ENCODE measurements around the gene GAB4.

The GAB4 gene

GRCh38 chr22:16972311-16972710 is 35.7 kb downstream of the GAB4 start:
- Histone ChIP-seq H3K4me1 (ENCODE audit: control insufficient read depth in 1 of 2, insufficient read depth in 1 of 2, low read depth in 1 of 2, low read length in 1 of 2) (no peaks in the 10 kb centered on the region), H3K27me3 (no peaks in the 10 kb centered on the region), H3K36me3 (no peaks in the 10 kb centered on the region), H3K4me3 (ENCODE audit: low read depth in 1 of 2, low read length in 1 of 2) (no peak overlapping the region), H3K27ac (no peak overlapping the region), H3K9me3 (no peaks in the 10 kb centered on the region)
- TF ChIP-seq, protein P1, sequence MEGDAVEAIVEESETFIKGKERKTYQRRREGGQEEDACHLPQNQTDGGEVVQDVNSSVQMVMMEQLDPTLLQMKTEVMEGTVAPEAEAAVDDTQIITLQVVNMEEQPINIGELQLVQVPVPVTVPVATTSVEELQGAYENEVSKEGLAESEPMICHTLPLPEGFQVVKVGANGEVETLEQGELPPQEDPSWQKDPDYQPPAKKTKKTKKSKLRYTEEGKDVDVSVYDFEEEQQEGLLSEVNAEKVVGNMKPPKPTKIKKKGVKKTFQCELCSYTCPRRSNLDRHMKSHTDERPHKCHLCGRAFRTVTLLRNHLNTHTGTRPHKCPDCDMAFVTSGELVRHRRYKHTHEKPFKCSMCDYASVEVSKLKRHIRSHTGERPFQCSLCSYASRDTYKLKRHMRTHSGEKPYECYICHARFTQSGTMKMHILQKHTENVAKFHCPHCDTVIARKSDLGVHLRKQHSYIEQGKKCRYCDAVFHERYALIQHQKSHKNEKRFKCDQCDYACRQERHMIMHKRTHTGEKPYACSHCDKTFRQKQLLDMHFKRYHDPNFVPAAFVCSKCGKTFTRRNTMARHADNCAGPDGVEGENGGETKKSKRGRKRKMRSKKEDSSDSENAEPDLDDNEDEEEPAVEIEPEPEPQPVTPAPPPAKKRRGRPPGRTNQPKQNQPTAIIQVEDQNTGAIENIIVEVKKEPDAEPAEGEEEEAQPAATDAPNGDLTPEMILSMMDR (IDR thresholded peaks at IDR 0.05) = no peak

DNA sequence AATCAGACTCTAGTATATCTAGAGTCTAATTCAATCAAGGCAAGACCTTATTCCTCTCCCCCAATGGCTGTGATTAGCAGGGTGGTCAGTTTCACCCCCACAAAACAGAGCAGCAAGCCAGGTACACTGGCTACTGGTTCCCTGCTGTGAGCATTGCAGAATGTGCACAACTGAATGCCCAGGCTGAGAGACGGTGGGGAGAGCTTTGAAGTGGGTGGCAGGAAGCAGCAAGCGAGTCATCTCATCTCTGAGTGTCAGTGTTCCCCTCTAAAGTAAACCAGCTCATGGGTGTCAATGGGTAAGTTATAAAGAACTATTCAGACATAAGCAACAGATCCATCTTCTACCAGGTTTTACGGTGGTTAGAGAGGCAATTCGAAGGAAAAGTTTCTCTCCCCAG is 37.6 kb downstream of the GAB4 start:
- no peak overlapping the region for H3K4me3 ChIP-seq (ENCODE audit: low read depth in 1 of 2, low read length in 1 of 2)
- no peaks in the 10 kb centered on the region for H3K4me1 ChIP-seq (ENCODE audit: control insufficient read depth in 1 of 2, insufficient read depth in 1 of 2, low read depth in 1 of 2, low read length in 1 of 2)
- H3K27ac ChIP-seq = no peak overlapping the region
- H3K9me3 ChIP-seq = no peaks in the 10 kb centered on the region
- H3K36me3 ChIP-seq = no peaks in the 10 kb centered on the region
- H3K27me3 ChIP-seq = no peaks in the 10 kb centered on the region
- TF ChIP-seq, protein P1 (IDR thresholded peaks at IDR 0.05) = no peak

- H3K9me3 ChIP-seq = no peaks in the 10 kb centered on the region
- TF ChIP-seq, protein P1 (IDR thresholded peaks at IDR 0.05) = no peak
- H3K36me3 ChIP-seq = no peaks in the 10 kb centered on the region
- no peak overlapping the region for H3K27ac ChIP-seq
- H3K4me1 ChIP-seq (ENCODE audit: control insufficient read depth in 1 of 2, insufficient read depth in 1 of 2, low read depth in 1 of 2, low read length in 1 of 2) = no peaks in the 10 kb centered on the region
- H3K27me3 ChIP-seq = no peaks in the 10 kb centered on the region
- no peak overlapping the region for H3K4me3 ChIP-seq (ENCODE audit: low read depth in 1 of 2, low read length in 1 of 2)
These were observed 38.3 kb downstream of the GAB4 start for GRCh38 chr22:16969508-16970327.

- Histone ChIP-seq H3K4me1 (ENCODE audit: control insufficient read depth in 1 of 2, insufficient read depth in 1 of 2, low read depth in 1 of 2, low read length in 1 of 2) (no peaks in the 10 kb centered on the region), H3K27me3 (no peaks in the 10 kb centered on the region), H3K36me3 (no peaks in the 10 kb centered on the region), H3K4me3 (ENCODE audit: low read depth in 1 of 2, low read length in 1 of 2) (no peak overlapping the region), H3K27ac (no peak overlapping the region), H3K9me3 (no peaks in the 10 kb centered on the region)
- TF ChIP-seq, protein P1 (IDR thresholded peaks at IDR 0.05) = no peak
These were observed 39.8 kb downstream of the GAB4 start for GRCh38 chr22:16968218-16968595.

GRCh38 chr22:16967453-16968217 is 40.4 kb downstream of the GAB4 start:
- TF ChIP-seq, protein P1 (IDR thresholded peaks at IDR 0.05) = no peak
- H3K27ac ChIP-seq = no peak overlapping the region
- H3K4me1 ChIP-seq (ENCODE audit: control insufficient read depth in 1 of 2, insufficient read depth in 1 of 2, low read depth in 1 of 2, low read length in 1 of 2) = no peaks in the 10 kb centered on the region
- no peaks in the 10 kb centered on the region for H3K36me3 ChIP-seq
- H3K9me3 ChIP-seq = no peaks in the 10 kb centered on the region
- no peak overlapping the region for H3K4me3 ChIP-seq (ENCODE audit: low read depth in 1 of 2, low read length in 1 of 2)
- H3K27me3 ChIP-seq = no peaks in the 10 kb centered on the region

All from neutrophil (primary cell).